CD4-positive, alpha-beta T cell (primary cell): ENCODE data around the gene RBM4. TPM values are rescaled to one million over a fixed set of nuclear protein-coding genes. Genes with fewer than 3 reads are reported as not detected.

Source experiments
- ATAC-seq: fragments of 200-7000 bp; cut with Tn5 transposase; one replicate; pipeline ENCODE4 v1.10.0; 2022; ENCODE audit warnings: mild to moderate bottlenecking; ENCODE audit not compliant: poor library complexity
- CTCF ChIA-PET: fragments of 350-600 bp; sonication (Branson Sonifier 250); formaldehyde crosslinking; loops from one replicate; lab custom pipeline; 2021; ENCODE audit warnings: antibody characterized with exemption, inconsistent platforms; lab: Charles Lee
- POLR2A ChIA-PET: fragments of 350-600 bp; sonication (Branson Sonifier 250); formaldehyde crosslinking; loops from one replicate; lab custom pipeline; 2021; ENCODE audit warnings: antibody characterized with exemption, inconsistent platforms; lab: Charles Lee
- DNase-seq, 14 experiments: peaks; one replicate each; pipeline ENCODE4 v3.0.0-alpha.2; 2013 to 2020; ENCODE audit warnings: mixed read lengths in 2 of 14
- H3K27ac ChIP-seq, 2 donors: one replicate each; pipeline versions ENCODE4 v1.5.1 to v1.7.0; 2013; ENCODE audit warnings: low read length in 2 of 2, low read depth in 1 of 2, mild to moderate bottlenecking in 1 of 2
- H3K27me3 ChIP-seq, 2 experiments: 1 replicate in 1 of 2; 2 replicates in 1 of 2; pipeline versions ENCODE4 v1.6.1 to v1.7.0; 2013; ENCODE audit warnings: low read length in 2 of 2, control low read depth in 1 of 2, mild to moderate bottlenecking in 1 of 2, moderate library complexity in 1 of 2; ENCODE audit not compliant: insufficient read depth in 2 of 2, control insufficient read depth in 1 of 2
- H3K36me3 ChIP-seq: one replicate; pipeline ENCODE4 v1.6.1; 2013; ENCODE audit warnings: low read length, control low read depth; ENCODE audit not compliant: insufficient read depth
- H3K4me1 ChIP-seq: one replicate; pipeline ENCODE4 v1.6.1; 2013; ENCODE audit warnings: low read length, control low read depth; ENCODE audit not compliant: insufficient read depth
- H3K4me3 ChIP-seq: one replicate; pipeline ENCODE4 v1.5.1; 2013; ENCODE audit warnings: mild to moderate bottlenecking, low read length, moderate library complexity
- H3K9me3 ChIP-seq, 2 experiments: 1 replicate in 1 of 2; 2 replicates in 1 of 2; pipeline versions ENCODE4 v1.6.1 to v1.7.0; 2013; ENCODE audit warnings: low read length in 2 of 2, mild to moderate bottlenecking in 2 of 2, control low read depth in 1 of 2, moderate library complexity in 1 of 2; ENCODE audit not compliant: control insufficient read depth in 1 of 2, insufficient read depth in 1 of 2
- H3K27ac Mint-ChIP-seq: one replicate; pipeline ENCODE4 v1.8.0; 2020; ENCODE audit warnings: mixed read lengths
- H3K27me3 Mint-ChIP-seq: one replicate; pipeline ENCODE4 v1.8.0; 2021; ENCODE audit warnings: mixed read lengths
- H3K36me3 Mint-ChIP-seq: one replicate; pipeline ENCODE4 v1.8.0; 2021; ENCODE audit warnings: low read depth, mixed read lengths
- H3K4me1 Mint-ChIP-seq: one replicate; pipeline ENCODE4 v1.8.0; 2021; ENCODE audit warnings: low read depth, mixed read lengths
- H3K4me3 Mint-ChIP-seq: one replicate; pipeline ENCODE4 v1.8.0; 2020; ENCODE audit warnings: mild to moderate bottlenecking, mixed read lengths
- H3K9me3 Mint-ChIP-seq: one replicate; pipeline ENCODE4 v1.8.0; 2020; ENCODE audit warnings: mixed read lengths
- intact Hi-C, 2 experiments: fragments of 100-400 bp; cut with DNase I in 1 of 2; cut with micrococcal nuclease in 1 of 2; formaldehyde crosslinking; loops; one replicate each; pipeline versions ENCODE4 v1.15.1 to v1.9.0; 2023 to 2025; cut with DNase I, micrococcal nuclease
- total RNA-seq, 174 experiments: library from RNA in 2 of 174; stranded (reverse) in 2 of 174; gene quantifications; one replicate each; pipeline ENCODE4 v1.2.3 and lab custom pipeline; 2021 to 2026
- TF ChIP-seq, protein P1 (sequence below): fragments of 200-600 bp; IDR thresholded peaks from one replicate; pipeline ENCODE4 v1.8.0; 2022; ENCODE audit warnings: antibody characterized with exemption, mild to moderate bottlenecking

The RBM4 gene
- total RNA-seq, 2 experiments from 2014 or later, result 194 to 197 TPM

DNA sequence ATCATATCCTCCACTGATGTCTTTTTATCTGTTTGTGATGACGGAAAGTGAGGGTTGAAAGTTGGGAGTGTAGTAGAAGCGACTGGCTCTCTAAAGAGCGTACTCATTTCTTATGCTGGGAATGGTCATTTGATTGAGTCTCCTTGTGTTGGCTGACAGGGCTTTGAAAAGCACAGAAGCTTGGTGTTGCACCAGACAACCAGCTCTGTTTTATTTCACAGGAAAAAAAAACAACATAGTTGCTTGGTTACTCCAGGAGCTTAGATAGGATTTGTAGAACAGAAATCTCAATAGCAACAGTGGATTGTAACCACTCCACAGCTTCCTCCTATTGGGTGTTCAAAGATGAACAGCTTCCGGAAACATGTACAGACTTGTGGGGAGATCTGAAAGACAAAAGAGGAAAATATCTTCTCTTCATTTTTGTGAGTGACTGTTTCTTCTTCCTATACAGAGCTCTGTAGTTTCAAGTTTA is 19.4 kb upstream of the RBM4 start:
- Mint-ChIP-seq H3K4me3 (peak overlapping the region; percentile 99), H3K27me3 (no peaks in the 10 kb centered on the region), H3K9me3 (no peaks in the 10 kb centered on the region), H3K4me1 (peaks cover 76% of the 10 kb centered on the region), H3K36me3 (peaks cover 71% of the 10 kb centered on the region), H3K27ac (peak overlapping the region; percentile 94)
- peak in 5 of 14 experiments; percentile 11 to 90 (median 86) for DNase-seq
- intact Hi-C loops, result loop anchor here (1.0 to 5.0 kb wide), 2 partner anchors 19 to 152 kb away; partner anchors contain the start of genes PELI3 (in 1 of the 2) and RBM4 (in 1 of the 2)
- Histone ChIP-seq H3K9me3 (no peaks in the 10 kb centered on the region), H3K4me1 (peaks cover 74% of the 10 kb centered on the region), H3K27me3 (no peaks in the 10 kb centered on the region), H3K36me3 (peaks cover 49% of the 10 kb centered on the region), H3K4me3 (peak overlapping the region; percentile 99), H3K27ac (peak overlapping the region; percentile 96 to 98)
- TF ChIP-seq, protein P1, sequence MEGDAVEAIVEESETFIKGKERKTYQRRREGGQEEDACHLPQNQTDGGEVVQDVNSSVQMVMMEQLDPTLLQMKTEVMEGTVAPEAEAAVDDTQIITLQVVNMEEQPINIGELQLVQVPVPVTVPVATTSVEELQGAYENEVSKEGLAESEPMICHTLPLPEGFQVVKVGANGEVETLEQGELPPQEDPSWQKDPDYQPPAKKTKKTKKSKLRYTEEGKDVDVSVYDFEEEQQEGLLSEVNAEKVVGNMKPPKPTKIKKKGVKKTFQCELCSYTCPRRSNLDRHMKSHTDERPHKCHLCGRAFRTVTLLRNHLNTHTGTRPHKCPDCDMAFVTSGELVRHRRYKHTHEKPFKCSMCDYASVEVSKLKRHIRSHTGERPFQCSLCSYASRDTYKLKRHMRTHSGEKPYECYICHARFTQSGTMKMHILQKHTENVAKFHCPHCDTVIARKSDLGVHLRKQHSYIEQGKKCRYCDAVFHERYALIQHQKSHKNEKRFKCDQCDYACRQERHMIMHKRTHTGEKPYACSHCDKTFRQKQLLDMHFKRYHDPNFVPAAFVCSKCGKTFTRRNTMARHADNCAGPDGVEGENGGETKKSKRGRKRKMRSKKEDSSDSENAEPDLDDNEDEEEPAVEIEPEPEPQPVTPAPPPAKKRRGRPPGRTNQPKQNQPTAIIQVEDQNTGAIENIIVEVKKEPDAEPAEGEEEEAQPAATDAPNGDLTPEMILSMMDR, result no peak
- peak; percentile 53 for ATAC-seq
- ChIA-PET POLR2A (interaction anchor here (0.6 to 16.0 kb wide), 17 partner anchors 9 to 1194 kb away, joined by 3 to 511 read pairs (median 4); partner anchors contain the start of genes CCDC87, CCS, DPP3 and MRPL11), CTCF (interaction anchor here (0.7 to 5.9 kb wide), 6 partner anchors 19 to 180 kb away, joined by 3 to 47 read pairs (median 4); partner anchors contain the start of genes BBS1, CCDC87, MRPL11 and RBM4)

DNA sequence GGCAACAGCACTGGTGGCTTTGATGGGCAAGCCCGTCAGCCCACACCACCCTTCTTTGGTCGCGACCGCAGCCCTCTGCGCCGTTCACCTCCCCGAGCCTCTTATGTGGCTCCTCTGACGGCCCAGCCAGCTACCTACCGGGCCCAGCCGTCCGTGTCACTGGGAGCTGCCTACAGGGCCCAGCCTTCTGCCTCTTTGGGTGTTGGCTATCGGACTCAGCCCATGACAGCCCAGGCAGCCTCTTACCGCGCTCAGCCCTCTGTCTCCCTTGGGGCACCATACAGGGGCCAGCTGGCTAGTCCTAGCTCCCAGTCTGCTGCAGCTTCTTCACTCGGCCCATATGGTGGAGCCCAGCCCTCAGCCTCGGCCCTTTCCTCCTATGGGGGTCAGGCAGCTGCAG is 14.1 kb upstream of the RBM4 start:
- H3K27ac Mint-ChIP-seq, result no peak overlapping the region
- TF ChIP-seq, protein P1, result no peak
- H3K36me3 ChIP-seq, result peaks cover 89% of the 10 kb centered on the region
- no peaks in the 10 kb centered on the region for H3K27me3 Mint-ChIP-seq
- no peaks in the 10 kb centered on the region for H3K9me3 Mint-ChIP-seq
- DNase-seq (no peak), ATAC-seq (no peak)
- no peak overlapping the region for H3K4me3 Mint-ChIP-seq
- H3K27me3 ChIP-seq, result no peaks in the 10 kb centered on the region
- intact Hi-C loops, result no loop called here
- POLR2A ChIA-PET, result interaction anchor here (0.8 to 16.0 kb wide), 3 partner anchors 8 to 53 kb away, joined by 4 to 511 read pairs (median 6); partner anchors contain the start of genes RBM14, RBM4 and RBM4B
- peaks cover 86% of the 10 kb centered on the region for H3K4me1 ChIP-seq
- H3K9me3 ChIP-seq, result no peaks in the 10 kb centered on the region
- H3K4me1 Mint-ChIP-seq, result peaks cover 83% of the 10 kb centered on the region
- H3K27ac ChIP-seq, result no peak overlapping the region
- peaks cover 89% of the 10 kb centered on the region for H3K36me3 Mint-ChIP-seq
- H3K4me3 ChIP-seq, result no peak overlapping the region
- CTCF ChIA-PET, result no interaction called here

DNA sequence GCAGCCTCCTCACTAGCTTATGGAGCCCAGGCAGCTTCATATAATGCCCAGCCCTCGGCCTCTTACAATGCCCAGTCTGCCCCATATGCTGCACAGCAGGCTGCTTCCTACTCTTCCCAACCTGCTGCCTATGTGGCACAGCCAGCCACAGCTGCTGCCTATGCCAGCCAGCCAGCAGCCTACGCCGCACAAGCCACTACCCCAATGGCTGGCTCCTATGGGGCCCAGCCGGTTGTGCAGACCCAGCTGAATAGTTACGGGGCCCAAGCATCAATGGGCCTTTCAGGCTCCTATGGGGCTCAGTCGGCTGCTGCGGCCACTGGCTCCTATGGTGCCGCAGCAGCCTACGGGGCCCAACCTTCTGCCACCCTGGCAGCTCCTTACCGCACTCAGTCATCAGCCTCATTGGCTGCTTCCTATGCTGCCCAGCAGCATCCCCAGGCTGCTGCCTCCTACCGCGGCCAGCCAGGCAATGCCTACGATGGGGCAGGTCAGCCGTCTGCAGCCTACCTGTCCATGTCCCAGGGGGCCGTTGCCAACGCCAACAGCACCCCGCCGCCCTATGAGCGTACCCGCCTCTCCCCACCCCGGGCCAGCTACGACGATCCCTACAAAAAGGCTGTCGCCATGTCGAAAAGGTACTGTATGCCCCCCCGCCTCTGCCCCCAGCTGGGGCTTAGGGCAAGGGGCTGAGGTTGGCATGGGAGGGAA is 13.3 kb upstream of the RBM4 start:
- H3K27me3 ChIP-seq, result no peaks in the 10 kb centered on the region
- ChIA-PET POLR2A (interaction anchor here (0.8 to 16.0 kb wide), 3 partner anchors 9 to 52 kb away, joined by 4 to 511 read pairs (median 6); partner anchors contain the start of genes RBM14, RBM4 and RBM4B), CTCF (no interaction called here)
- no peaks in the 10 kb centered on the region for H3K9me3 ChIP-seq
- Mint-ChIP-seq H3K9me3 (no peaks in the 10 kb centered on the region), H3K4me3 (no peak overlapping the region), H3K27ac (no peak overlapping the region), H3K36me3 (peaks cover 91% of the 10 kb centered on the region), H3K27me3 (no peaks in the 10 kb centered on the region), H3K4me1 (peaks cover 84% of the 10 kb centered on the region)
- intact Hi-C loops, result no loop called here
- no peak overlapping the region for H3K4me3 ChIP-seq
- H3K27ac ChIP-seq, result no peak overlapping the region
- peaks cover 92% of the 10 kb centered on the region for H3K36me3 ChIP-seq
- H3K4me1 ChIP-seq, result peaks cover 79% of the 10 kb centered on the region
- DNase-seq, result no peak
- ATAC-seq, result no peak
- TF ChIP-seq, protein P1, result no peak
